Hindlimb muscle (tissue), 1 donor: ENCODE data around the gene LITAFD. TPM values are rescaled to one million over a fixed set of nuclear protein-coding genes. Genes with fewer than 3 reads are reported as not detected.
"Not testable (repeated sequence)": the region's sequence is repeated elsewhere in the genome, so short reads cannot be mapped to it uniquely, and the experiment has no call there.

Experiments used
- DNase-seq: peaks from one replicate; pipeline ENCODE4 v3.0.0-alpha.2; 2013
- polyA plus RNA-seq: library from polyadenylated mRNA; unstranded; fragments of 120-200 nt; gene quantifications from one replicate; pipeline ENCODE4 v1.2.1, GENCODE V29; 2013; ENCODE audit not compliant: insufficient read length

The LITAFD gene
- polyA plus RNA-seq, 1 donor: not detected

- DNase-seq: no peak
These were observed 22.9 kb upstream of the LITAFD start for GRCh38 chr16:8858994-8859912.

GRCh38 chr16:8859913-8860881, 22.0 kb upstream of the LITAFD start:
- DNase-seq: no peak

DNA sequence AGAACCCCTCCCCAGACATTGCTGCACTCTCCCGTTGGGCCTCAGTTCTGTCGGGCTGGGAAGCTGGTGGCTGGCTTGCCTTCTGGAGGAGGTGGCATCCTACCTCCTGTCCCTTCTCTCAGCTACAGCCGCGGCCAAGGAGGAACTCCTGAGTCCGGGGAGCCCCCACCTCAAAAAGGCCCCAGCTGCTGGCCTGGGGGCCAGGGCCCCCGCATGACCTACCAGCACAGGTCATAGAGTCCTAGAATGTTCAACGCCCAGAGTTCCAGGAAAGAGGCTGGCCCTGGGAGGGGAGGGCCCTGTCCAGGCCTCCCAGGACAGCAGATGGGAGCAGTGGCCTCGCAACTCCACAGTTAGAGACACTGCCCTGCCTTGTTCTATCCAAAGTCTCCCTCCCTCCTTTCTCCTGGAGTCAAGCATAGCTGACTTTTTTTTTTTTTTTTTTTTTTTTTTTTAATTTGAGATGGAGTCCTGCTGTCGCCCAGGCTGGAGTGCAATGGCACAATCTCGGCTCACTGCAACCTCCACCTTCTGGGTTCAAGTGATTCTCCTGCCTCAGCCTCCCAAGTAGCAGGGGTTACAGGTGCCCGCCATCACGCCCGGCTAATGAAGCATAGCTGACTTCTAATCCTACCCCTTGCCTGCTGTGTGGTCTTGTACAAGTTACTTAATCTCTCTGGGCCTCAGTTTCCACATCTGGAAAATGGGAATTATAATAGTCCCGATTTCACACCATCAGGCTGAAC, 20.4 kb upstream of the LITAFD start:
- no peak for DNase-seq

DNA sequence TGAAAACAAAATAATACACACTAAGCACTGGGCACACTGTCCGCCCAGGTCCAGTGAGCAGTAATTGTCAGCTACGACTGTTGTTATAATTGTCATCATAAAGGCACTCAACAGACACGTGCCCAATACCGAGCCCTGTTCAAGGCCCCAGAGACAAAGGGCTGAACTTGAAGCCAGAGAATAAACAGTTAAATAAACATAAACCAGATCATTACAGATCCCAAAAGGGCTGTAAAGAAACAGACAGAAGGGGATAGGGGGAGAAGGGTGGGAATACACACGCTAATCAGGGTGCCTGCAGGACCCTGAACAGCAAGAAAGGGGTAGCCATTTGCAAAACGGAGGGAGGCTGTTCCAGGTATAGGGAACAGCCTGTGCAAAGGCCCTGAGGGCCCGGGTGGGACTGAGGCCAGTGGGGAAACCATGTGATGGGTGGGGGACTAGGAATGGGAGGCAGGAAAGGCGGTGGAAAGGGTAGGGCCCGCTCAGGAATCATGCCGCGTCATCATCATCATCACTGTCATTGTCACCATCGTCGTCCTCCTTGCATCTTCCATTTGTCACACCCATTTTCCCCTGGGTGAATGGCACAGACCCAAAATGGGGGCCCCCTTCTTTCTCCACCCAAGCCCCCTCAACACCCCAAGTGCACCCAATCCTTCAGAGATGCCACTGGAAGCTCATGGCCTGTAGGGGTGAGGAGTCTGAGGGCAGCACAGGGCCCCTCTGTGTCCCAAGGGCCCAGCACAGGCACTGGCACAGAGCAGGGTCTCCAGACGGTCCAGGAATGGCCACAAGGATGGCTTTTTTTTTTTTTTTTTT, 19.6 kb upstream of the LITAFD start:
- no peak for DNase-seq

GRCh38 chr16:8863594-8864424, 18.3 kb upstream of the LITAFD start:
- no peak for DNase-seq

- no peak for DNase-seq
These were observed 17.6 kb upstream of the LITAFD start for GRCh38 chr16:8864480-8865110.

GRCh38 chr16:8865145-8865882, 16.8 kb upstream of the LITAFD start:
- no peak for DNase-seq

GRCh38 chr16:8866118-8866883, 15.8 kb upstream of the LITAFD start:
- DNase-seq: peak; percentile 74

GRCh38 chr16:8866884-8867215, 15.3 kb upstream of the LITAFD start:
- no peak for DNase-seq

DNA sequence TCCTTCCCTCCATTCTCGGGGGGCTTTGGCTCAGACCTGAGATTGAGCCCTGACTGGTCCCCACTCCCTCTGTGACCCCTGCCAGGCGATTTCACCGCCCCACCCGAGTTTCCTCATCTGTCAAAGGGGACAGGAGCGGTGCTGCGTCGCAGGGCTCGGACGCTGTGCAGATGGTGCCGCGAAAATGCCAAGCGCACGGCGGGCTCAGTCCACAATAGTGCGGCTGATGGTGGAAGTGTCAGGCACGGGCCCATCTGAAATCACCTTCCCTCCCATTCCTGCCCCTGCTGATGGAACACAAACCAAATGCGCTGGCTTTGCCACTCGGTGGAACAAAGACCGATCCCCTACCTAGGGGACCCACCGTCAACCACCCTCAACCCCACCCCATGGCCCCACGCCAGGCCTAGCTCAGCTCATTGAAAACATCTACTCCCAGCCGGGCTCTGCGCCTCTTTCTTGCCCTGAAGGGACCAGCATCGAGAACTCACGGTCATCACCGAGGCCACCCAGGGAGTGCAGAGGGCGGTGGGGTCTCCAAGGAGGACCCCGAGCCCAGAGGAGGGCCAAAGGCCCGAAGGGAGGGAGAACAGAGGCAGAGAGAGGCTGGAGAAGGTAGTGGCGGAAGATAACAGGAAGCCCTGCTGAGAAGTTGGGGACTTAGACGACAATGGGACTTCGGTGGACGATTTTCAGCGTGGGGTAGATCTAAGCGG, 14.8 kb upstream of the LITAFD start:
- no peak for DNase-seq

DNA sequence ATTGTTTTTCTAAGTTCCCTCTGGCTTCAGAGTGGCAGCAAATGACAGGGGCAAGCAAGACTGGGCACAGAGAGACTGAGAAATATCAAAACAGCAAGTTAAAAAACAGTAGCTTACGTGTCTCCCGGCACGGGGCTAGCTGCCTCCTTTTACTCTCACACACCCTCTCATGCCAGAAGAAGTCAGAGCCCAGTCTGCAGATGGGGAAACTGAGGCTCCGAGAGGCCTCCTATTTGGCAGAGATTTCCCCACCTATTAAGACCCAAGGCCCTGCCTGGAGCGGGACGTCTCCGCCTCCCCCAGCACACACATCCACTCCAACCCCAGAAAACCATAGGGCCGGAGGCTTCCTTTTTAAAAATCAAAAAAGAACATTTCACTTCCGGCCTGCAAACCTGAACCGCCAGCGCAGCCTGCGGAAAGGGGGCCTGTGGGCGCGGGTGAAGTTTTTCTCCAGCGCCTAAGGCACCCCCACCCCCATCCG, 14.2 kb upstream of the LITAFD start:
- DNase-seq: no peak

- peak; percentile 86 for DNase-seq
These were observed 13.5 kb upstream of the LITAFD start, which contains the start of gene CARHSP1 for GRCh38 chr16:8868416-8869211. CARHSP1 (minus strand) TSS chr16:8869006; CDS start chr16:8859328, 9,678 bp downstream.

DNA sequence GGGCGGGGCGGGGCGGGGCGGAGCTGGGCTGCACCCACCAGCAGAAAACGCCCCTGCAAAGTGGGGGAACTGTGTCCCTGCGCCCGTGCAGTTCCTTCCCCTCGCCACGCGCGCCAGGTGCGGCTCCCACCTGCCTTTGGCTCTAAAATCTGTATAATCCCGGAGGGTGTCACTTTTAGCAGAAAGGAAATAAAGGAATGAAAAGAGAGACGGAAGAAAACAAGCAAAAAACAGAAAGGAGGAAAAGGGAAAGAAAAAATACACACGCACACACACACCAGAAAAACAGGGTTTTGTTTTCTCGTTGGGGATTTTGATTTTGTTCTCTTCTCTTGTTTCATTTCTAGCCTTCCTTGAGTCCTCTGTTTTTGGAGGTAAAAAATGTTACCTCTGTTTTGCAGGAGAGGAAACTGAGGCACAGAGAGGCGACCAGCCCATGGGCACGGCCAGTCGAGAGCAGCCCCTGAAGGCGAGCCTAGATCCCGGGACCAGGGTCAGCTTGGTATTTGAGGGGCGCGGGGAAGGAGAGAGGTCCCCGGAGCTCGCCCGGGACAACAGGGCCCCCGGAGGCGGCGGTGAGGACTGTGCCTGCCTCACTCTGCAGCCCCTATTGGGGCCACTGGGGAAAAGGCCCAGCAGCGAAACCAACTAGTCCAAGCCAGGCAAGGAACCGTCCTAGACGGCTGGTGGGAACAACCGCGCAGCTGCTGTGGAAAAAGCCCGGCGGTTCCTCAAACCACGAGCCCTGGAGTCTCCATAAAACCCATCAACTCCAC, 12.8 kb upstream of the LITAFD start:
- DNase-seq: no peak

DNA sequence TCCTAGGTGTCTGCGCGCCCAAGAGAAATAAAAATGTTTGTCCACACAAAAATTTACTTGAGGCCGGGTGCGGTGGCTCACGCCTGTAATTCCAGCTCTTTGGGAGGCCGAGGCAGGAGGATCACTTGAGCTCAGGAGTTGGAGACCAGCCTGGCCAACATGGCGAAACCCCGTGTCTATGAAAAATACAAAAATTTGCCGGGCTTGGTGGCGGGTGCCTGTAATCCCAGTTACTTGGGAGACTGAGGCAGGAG, 12.2 kb upstream of the LITAFD start:
- DNase-seq: not testable (repeated sequence)

DNA sequence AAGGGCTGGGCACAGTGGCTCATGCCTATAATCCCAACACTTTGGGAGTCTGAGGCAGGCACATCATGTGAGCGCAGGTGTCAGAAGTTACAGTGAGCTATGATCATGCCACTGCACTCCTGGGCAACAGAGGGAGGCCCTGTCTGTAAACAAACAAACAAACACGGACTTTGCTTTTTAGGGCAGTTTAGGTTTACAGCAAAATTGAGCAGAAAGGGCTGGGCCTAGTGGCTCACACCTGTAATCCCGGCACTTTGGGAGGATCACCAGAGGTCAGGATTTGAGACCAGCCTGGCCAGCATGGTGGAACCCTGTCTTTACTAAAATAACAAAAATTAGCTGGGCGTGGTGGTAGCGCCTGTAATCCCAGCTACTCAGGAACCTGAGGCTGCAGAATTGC, 10.1 kb upstream of the LITAFD start:
- no peak for DNase-seq
